Stomach (tissue), 4 donors: Measurements from ENCODE around the gene RRAGD.

Experiments
- CTCF ChIP-seq, 7 experiments: fragments of 450-650 bp in 4 of 7; fragments of 200-600 bp in 3 of 7; sonication (generic) in 3 of 7; IDR thresholded peaks; one replicate each; pipeline ENCODE4 v1.5.1; 2016 to 2019; ENCODE audit warnings: antibody characterized with exemption in 7 of 7, control low read depth in 2 of 7, mild to moderate bottlenecking in 1 of 7
- EP300 ChIP-seq: sonication (generic); formaldehyde crosslinking; IDR thresholded peaks from one replicate; pipeline ENCODE4 v1.6.1; 2017; ENCODE audit warnings: antibody characterized with exemption
- POLR2A ChIP-seq, 4 donors: fragments of 450-650 bp; IDR thresholded peaks; one replicate each; pipeline ENCODE4 v1.6.1; 2016; ENCODE audit warnings: antibody characterized with exemption in 4 of 4, control low read depth in 2 of 4, mild to moderate bottlenecking in 1 of 4, moderate library complexity in 1 of 4
- POLR2AphosphoS5 ChIP-seq, 3 donors: sonication (generic); formaldehyde crosslinking; IDR thresholded peaks; one replicate each; pipeline ENCODE4 v1.6.1; 2016; ENCODE audit warnings: antibody characterized with exemption in 3 of 3

GRCh38 chr6:89439014-89439413 is 26.9 kb upstream of the RRAGD start:
- TF ChIP-seq CTCF (IDR thresholded peaks at IDR 0.05) (no peak), POLR2A (IDR thresholded peaks at IDR 0.05) (no peak), EP300 (no peak), POLR2AphosphoS5 (IDR thresholded peaks at IDR 0.05) (no peak)
